Fibroblast of lung (primary cell): ENCODE data around the gene LTB.

Experiments used
- EZH2 ChIP-seq: IDR thresholded peaks from 2 replicates; pipeline ENCODE4 v1.5.1; 2012; ENCODE audit warnings: low read length, control low read depth, mild to moderate bottlenecking; ENCODE audit errors: missing control alignments
- TF ChIP-seq, protein P1 (sequence below), 2 donors: IDR thresholded peaks in 1 of 2; conservative IDR thresholded peaks in 1 of 2; 1 replicate in 1 of 2; 2 replicates in 1 of 2; pipeline ENCODE4 v1.5.1; 2011 to 2012; ENCODE audit warnings: low read length in 2 of 2, control low read depth in 1 of 2, inconsistent platforms in 1 of 2, low read depth in 1 of 2, mild to moderate bottlenecking in 1 of 2

DNA sequence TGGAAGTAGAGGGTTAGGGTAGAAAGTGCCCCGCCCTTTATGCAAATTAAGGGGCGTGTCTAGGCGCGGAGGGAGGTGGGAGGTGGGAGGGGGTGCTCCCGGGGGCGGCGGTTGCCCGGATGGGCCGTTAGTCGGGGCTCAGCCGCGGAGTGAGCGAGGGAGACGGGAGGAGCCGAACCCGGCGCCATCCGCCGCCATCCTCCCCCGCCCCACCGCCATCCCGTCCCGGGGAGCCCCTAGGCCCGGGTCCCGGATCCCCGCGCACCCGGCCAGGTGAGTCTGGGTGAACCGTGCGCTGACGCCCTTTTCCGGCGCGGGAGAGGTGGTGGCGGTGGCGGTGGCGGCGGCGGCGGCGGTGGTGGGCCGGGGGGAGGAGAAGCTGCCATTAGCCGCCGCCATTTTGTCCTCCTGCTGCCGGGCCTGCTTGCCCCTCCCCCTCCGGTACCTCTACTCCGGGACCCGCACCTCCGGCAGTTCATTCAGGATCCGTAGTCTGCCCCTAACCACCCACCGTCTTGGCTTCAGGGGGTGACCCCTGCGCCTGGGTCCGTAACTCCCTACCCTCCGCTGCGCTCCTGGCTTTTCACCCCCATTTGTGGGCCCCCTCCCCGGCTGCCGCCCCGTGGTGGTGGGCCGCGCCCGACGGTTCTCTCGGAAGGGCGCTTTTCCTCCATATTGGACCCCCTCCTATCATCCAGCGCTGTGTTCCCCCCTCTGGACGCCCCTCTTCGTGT is 38.5 kb upstream of the LTB start, which contains the start of gene PRRC2A:
- TF ChIP-seq, protein P1, sequence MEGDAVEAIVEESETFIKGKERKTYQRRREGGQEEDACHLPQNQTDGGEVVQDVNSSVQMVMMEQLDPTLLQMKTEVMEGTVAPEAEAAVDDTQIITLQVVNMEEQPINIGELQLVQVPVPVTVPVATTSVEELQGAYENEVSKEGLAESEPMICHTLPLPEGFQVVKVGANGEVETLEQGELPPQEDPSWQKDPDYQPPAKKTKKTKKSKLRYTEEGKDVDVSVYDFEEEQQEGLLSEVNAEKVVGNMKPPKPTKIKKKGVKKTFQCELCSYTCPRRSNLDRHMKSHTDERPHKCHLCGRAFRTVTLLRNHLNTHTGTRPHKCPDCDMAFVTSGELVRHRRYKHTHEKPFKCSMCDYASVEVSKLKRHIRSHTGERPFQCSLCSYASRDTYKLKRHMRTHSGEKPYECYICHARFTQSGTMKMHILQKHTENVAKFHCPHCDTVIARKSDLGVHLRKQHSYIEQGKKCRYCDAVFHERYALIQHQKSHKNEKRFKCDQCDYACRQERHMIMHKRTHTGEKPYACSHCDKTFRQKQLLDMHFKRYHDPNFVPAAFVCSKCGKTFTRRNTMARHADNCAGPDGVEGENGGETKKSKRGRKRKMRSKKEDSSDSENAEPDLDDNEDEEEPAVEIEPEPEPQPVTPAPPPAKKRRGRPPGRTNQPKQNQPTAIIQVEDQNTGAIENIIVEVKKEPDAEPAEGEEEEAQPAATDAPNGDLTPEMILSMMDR (conservative IDR thresholded peaks at IDR 0.05 in 1 of 2, IDR thresholded peaks at IDR 0.05 in 1 of 2; ENCODE audit: low read depth in 1 of 2, low read length in 2 of 2): no peak
- TF ChIP-seq EZH2: no peak
